ENCODE data around the gene VEGFC.

The VEGFC gene

DNA sequence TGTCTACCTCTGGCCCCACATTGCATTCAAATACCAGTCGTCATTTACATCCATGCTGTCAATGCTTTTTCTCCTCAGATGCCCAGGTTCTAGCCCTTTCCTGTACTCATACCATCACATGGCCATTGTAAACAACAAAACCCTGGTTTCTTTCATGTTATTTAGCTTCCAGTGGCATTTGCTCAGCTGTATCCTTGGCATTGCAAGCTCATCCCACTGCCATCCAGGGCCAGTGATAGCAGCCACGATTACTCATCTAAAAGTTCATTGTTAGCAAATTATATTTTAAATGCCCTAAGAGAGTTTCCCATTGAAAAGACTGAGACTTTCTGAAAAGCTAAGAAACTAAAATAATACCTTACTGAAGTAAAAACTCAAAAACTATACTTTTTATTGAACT, 34.0 kb downstream of the VEGFC start:
- DNase-seq = no peak

DNA sequence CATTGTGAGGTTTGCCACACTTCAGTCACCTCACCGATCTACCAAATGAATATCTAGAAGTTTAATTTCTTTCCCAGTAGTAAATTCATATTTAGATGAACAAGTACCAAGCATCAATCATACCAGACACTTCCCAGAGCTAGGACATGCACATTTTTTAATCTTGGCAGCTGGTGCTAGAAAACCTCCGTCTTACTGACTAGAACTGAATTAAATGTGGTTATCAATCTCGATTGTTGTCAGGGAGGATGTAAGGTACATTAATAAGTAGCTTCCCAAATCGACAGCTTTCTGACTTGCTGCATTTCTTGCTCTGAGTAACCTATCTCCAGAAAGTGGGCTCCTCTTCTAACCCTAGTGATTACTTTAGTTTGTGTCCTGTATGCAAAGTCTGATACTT, 34.4 kb downstream of the VEGFC start:
- no peak for DNase-seq

GRCh38 chr4:176755613-176756012, 37.1 kb downstream of the VEGFC start:
- no peak for DNase-seq

GRCh38 chr4:176755001-176755400, 37.7 kb downstream of the VEGFC start:
- no peak for DNase-seq

DNA sequence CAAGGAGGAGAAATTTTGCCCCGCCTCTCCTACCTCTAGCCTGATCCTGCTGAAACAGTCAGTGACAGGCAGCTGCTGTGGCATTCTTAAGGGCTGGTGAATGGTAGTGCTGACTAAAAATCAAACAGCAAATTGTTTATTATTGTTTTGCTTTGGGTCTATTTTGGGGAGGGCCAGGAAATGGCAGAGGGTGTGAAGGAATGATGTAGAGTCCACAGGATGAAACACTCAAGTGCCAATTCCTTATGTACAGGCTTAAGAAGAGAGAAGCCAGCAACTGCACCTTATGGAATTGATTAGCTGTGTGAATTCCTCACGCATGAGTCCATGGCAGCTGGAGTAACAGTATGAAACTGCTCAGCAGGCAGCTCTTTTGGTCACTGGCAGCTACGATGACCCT, 39.7 kb downstream of the VEGFC start:
- no peak for DNase-seq

DNA sequence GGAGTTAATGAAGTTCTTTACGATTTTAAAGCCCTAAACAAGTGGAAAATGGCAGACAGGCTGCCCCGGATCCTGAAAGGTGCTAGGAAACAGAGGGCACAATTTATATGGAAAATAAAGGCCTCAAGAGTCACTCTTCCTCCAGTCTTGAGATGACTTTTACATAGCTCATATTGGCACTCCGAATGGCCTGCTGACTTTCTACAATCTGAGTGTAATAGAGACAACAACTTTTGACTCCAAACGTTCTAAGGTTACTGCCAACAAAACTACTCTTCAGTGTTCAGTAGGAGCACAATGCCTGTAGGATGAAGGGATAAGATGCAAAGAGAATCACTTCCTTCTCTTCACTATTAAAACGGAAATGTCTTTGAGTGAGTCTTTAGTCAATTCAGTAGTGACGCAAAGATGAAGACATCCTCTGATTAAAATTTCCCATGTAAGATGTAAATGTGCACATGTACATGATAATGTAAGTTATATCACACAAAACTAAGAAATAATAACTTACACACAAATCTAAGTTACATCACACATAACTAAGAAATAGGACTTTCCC, 40.5 kb downstream of the VEGFC start:
- no peak for DNase-seq

GRCh38 chr4:176751061-176751460, 41.7 kb downstream of the VEGFC start:
- DNase-seq = no peak

DNA sequence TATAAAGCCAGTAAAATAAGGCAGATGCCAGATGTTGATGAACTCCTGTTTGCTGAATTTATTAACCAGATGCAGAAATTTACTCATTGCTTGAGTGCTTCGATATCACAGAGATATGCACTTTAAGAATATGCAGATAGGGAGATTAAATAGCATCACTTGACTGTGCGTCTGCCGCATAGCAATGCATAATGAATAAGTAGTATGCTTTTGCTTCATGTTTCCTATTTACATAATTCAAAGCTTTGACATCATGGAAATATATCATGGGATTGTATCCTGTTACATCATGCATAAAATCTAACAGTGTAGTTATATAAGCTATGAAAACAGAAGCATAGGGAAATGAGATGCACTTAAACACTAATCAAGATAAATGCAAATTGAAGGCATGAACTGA, 45.9 kb downstream of the VEGFC start:
- no peak for DNase-seq

GRCh38 chr4:176745902-176746301, 46.8 kb downstream of the VEGFC start:
- DNase-seq = no peak

DNA sequence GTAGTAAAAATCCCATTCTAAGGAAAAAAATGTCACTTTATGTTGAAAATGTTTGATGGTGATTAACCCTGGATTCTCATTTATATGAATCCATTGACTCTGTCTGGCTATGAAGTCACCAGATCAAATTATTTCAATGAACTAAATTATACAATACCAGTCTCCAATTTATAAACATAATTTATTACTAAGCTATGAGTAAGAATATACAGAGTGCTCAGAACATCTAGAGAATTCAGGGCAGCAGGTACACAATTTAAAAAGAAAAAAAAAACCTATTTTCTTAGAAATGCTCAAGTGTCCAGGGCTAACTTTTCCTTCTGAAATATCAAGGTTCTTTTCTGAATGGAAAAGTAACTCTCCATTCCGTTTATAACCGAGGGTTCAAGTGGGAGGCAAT, 48.6 kb downstream of the VEGFC start:
- no peak for DNase-seq

- DNase-seq = no peak
These were observed 50.5 kb downstream of the VEGFC start for GRCh38 chr4:176742211-176742610.

GRCh38 chr4:176741253-176741652, 51.5 kb downstream of the VEGFC start:
- DNase-seq = no peak

DNA sequence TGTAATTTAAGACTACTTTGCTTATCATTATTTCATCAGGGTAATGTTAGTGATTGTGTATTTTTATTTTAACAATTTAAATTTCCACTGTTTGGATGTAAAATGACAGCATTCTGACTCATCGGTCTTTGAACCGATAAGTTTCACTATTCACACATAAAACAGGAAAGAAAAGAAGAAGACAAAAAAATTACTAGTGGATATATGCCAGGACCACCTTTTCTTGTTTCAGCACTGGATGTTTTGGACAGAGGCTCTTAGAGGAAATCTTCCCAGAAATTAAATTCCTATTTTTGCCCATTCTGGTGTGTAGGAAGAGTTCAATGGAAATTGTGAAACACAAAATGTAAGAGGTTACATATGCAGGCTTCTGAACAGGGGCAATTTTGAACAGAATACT, 57.4 kb downstream of the VEGFC start:
- no peak for DNase-seq

GRCh38 chr4:176734461-176734860, 58.3 kb downstream of the VEGFC start:
- no peak for DNase-seq

DNA sequence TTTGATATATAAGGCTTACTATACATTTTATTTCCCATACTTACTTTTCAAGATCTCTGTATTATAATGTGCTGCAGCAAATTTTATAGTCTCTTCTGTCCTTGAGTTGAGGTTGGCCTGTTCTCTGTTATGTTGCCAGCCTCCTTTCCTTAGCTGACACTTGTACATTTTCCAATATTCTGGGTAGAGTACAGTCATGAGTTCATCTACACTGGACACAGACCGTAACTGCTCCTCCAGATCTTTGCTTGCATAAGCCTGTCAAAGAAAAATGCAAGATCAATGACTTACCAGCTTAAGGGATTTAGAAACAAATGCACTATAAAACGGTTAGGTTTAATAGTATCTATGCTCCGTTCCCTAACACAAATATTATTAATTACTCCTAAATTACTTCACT, 63.2 kb downstream of the VEGFC start:
- no peak for DNase-seq

- DNase-seq = no peak
These were observed 65.9 kb downstream of the VEGFC start for GRCh38 chr4:176726803-176727202.

GRCh38 chr4:176721459-176721858, 71.3 kb downstream of the VEGFC start:
- no peak for DNase-seq

- no peak for DNase-seq
These were observed 73.8 kb downstream of the VEGFC start for GRCh38 chr4:176718881-176719280.

DNA sequence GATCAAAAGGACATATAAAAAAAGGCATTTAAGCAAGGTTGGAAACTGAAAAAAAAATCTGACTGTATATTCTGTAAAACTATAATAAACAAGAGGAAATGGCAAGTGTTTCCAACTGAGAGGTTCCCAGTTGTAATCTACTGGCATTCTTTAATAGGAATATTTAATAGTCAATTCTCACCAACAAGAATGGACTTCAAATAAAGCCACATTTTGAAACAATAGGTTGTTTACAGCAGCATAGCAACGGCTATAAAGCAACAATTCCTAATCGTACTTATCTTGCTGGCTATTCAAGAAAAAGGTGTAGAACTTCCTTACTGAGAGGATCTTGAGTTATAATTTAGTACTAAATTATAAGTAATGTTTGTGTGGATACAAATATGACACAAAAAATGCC, 75.5 kb downstream of the VEGFC start:
- DNase-seq = no peak

DNA sequence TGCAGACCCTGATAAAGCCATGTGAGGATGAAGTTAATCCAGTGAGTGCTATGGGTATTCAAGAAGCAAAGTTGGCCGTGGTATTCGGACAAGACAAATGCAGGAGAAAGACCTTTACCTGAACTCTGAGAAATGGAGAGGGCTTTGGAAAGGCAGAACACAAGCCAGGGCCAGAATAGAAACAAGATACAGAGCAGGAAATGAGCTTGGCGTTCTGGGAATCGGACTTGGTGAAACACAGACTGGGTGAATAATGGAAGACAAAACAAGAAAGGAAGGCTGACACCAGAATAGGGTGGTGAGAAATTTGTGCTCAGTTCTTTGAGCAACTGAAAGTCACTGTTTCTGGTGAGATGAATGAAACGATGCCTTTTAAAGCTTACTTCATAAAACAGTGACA, 83.3 kb downstream of the VEGFC start:
- DNase-seq = no peak

- DNase-seq = no peak
These were observed 83.9 kb downstream of the VEGFC start for GRCh38 chr4:176708771-176709311.

DNA sequence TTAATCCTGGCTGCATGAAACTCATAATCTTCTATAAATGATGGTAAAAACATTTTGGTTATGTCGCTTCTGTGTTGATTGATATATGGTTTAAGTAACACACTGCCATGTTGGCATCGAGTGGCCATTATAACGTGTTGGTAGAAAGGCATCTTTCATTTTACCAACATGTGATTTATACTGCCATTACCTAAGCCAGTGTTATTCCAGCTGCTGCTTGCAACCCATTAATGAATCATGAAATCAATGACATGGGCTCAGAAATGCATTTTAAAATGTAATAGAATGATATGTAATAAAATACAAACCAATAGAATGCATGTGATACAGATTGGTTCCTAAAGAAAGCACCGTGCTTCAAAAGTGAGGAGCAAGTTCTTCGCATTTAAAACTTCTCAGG, 102.0 kb downstream of the VEGFC start:
- DNase-seq = no peak

GRCh38 chr4:176680668-176681180, 112.0 kb downstream of the VEGFC start:
- no peak for DNase-seq

GRCh38 chr4:176676901-176677300, 115.8 kb downstream of the VEGFC start:
- DNase-seq = no peak

GRCh38 chr4:176675810-176676209, 116.9 kb downstream of the VEGFC start:
- DNase-seq = no peak
